Measurements from ENCODE around the gene CLHC1.
A peak's percentile ranks its signal among the peaks of the same experiment; 100 is the strongest.

CLHC1 gene

DNA sequence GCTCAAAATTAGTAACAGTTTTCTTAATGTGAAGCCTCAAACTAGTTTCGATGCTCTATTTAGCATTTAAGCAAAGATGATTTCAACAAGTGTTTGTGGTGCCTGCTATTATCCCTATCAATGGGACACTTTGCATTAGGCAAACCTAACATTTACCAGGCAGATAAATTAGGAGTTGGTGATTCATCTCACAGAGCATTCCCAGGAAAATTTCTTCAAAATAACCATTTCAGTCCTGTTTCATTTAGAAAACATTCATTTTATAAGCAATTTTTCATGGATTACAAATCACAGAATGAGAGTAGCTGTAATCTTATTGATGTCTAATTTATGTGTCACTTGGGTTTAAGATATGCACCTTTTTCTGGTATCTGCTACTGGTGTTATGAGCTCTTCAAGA, 62.7 kb downstream of the CLHC1 start:
- intact Hi-C loops (cut with micrococcal nuclease), result loop anchor here (2.0 to 5.0 kb wide), 3 partner anchors 37 to 121 kb away; no protein-coding TSS in a partner anchor
- H3K4me1 Mint-ChIP-seq (ENCODE audit: low read depth), result peaks cover 17% of the 10 kb centered on the region
- no peaks in the 10 kb centered on the region for H3K36me3 Mint-ChIP-seq (ENCODE audit: low read depth)
- H3K4me3 Mint-ChIP-seq, result no peak overlapping the region
- no peaks in the 10 kb centered on the region for H3K27me3 Mint-ChIP-seq
- no peaks in the 10 kb centered on the region for H3K9me3 Mint-ChIP-seq
- H3K27ac Mint-ChIP-seq, result no peak overlapping the region

DNA sequence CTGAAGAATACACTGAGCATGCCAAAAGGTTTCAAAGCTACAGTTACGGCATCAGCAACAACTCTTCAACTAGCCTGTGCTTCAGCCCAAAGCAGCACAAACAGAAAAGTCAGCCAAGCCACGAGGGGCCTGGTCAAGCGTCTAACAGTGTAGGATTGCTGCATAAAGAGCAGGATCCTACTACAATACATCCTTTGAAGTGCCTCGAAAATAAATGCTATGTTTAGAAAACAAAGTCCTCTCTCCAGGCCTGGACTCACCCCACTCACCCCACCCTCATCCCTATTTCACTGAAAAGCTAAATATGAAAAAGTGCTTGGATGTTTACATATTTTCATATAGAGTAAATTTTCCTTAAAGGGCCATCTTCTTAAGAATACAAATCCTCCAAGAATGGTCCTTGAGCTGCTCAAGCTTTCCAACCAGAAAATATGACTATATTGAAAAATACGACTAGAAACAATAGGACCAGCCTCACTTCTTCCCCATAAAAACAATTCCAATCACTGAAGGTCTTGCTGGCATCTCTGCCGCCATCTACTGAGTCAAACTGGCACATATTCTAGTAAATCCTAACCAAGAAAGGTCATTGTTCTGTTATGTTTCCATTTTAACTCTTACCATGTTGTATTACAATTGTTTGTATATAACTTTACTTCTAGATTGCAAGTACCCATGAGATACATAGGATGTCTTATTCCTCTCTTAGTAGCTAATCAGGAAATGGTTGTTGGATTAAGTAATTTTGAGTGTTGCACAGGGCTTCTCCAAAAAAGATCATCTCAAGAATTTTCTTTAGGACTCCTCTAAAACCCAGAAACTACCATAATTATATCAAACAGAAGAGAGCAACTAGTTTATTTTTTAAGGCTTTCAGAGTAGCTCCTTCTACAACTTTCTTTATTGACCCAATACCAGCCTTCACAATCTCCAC, 63.6 kb downstream of the CLHC1 start:
- Mint-ChIP-seq H3K27ac (no peak overlapping the region), H3K9me3 (no peaks in the 10 kb centered on the region), H3K36me3 (ENCODE audit: low read depth) (no peaks in the 10 kb centered on the region), H3K4me3 (no peak overlapping the region), H3K27me3 (no peaks in the 10 kb centered on the region), H3K4me1 (ENCODE audit: low read depth) (peaks cover 21% of the 10 kb centered on the region)
- intact Hi-C loops (cut with micrococcal nuclease), result loop anchor here (1.0 to 5.0 kb wide), 4 partner anchors 36 to 153 kb away; no protein-coding TSS in a partner anchor

GRCh38 chr2:55165626-55166025, 66.5 kb downstream of the CLHC1 start:
- no peaks in the 10 kb centered on the region for H3K9me3 Mint-ChIP-seq
- intact Hi-C loops (cut with micrococcal nuclease), result loop anchor here (5.0 kb wide), 2 partner anchors 33 to 103 kb away; no protein-coding TSS in a partner anchor
- peak overlapping the region; percentile 37 for H3K27ac Mint-ChIP-seq
- no peaks in the 10 kb centered on the region for H3K27me3 Mint-ChIP-seq
- no peaks in the 10 kb centered on the region for H3K36me3 Mint-ChIP-seq (ENCODE audit: low read depth)
- H3K4me3 Mint-ChIP-seq, result no peak overlapping the region
- peaks cover 49% of the 10 kb centered on the region for H3K4me1 Mint-ChIP-seq (ENCODE audit: low read depth)

DNA sequence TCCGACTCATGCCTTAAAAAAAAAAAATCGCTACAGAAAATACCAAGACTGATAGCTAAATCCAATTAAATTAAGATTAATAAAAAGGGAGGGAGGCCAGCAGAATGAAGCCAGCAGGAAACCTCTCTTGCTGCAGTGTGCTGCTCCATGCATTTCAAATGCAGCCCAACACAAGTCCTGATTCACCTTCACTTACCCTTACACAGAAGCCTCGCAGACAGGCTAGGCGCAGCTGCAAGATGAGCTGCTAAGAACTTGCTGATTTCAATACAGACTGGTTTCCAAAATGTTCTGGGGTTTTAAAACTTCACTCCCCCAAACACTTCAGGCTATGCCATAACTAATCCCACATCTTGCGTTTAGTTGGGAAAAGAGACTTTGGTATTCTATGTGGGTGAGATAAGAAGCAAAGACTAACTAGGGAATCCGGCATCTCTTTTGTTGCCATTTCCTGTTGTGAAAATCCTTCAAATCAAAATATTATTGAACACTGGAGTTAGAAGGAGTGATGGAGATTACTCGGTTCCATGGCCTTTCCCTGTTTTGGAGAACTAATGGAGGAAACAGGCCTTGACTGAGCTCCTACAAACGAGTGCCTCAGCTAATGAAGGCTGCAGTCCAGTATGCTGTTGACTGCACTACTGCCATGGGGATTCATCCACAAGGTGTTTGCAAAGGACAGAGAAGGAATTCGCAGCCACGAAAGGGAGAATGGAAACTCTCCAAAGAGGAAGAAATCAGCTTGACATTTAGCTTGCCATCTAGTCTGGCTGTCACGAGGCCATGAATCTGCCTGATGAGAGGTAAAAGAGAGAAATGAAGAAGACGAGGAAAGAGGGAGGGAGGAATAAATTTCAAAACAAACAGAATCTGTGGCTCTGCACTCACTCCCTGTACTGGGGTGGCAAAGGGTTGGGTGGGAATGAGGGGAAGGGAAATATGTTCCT, 67.3 kb downstream of the CLHC1 start:
- Mint-ChIP-seq H3K36me3 (ENCODE audit: low read depth) (no peaks in the 10 kb centered on the region), H3K27me3 (no peaks in the 10 kb centered on the region), H3K4me3 (no peak overlapping the region), H3K9me3 (no peaks in the 10 kb centered on the region), H3K27ac (peak overlapping the region; percentile 37), H3K4me1 (ENCODE audit: low read depth) (peaks cover 56% of the 10 kb centered on the region)
- intact Hi-C loops (cut with micrococcal nuclease), result loop anchor here (5.0 kb wide), 2 partner anchors 33 to 103 kb away; no protein-coding TSS in a partner anchor

- no peaks in the 10 kb centered on the region for H3K9me3 Mint-ChIP-seq
- H3K4me3 Mint-ChIP-seq, result no peak overlapping the region
- peaks cover 62% of the 10 kb centered on the region for H3K4me1 Mint-ChIP-seq (ENCODE audit: low read depth)
- intact Hi-C loops (cut with micrococcal nuclease), result no loop called here
- no peak overlapping the region for H3K27ac Mint-ChIP-seq
- no peaks in the 10 kb centered on the region for H3K27me3 Mint-ChIP-seq
- H3K36me3 Mint-ChIP-seq (ENCODE audit: low read depth), result no peaks in the 10 kb centered on the region
Measured at GRCh38 chr2:55163941-55164390, 68.1 kb downstream of the CLHC1 start.

- Mint-ChIP-seq H3K36me3 (ENCODE audit: low read depth) (no peaks in the 10 kb centered on the region), H3K27me3 (no peaks in the 10 kb centered on the region), H3K4me3 (no peak overlapping the region), H3K27ac (no peak overlapping the region), H3K4me1 (ENCODE audit: low read depth) (peaks cover 68% of the 10 kb centered on the region), H3K9me3 (no peaks in the 10 kb centered on the region)
- intact Hi-C loops (cut with micrococcal nuclease), result no loop called here
Measured at GRCh38 chr2:55163274-55163721, 68.8 kb downstream of the CLHC1 start.

DNA sequence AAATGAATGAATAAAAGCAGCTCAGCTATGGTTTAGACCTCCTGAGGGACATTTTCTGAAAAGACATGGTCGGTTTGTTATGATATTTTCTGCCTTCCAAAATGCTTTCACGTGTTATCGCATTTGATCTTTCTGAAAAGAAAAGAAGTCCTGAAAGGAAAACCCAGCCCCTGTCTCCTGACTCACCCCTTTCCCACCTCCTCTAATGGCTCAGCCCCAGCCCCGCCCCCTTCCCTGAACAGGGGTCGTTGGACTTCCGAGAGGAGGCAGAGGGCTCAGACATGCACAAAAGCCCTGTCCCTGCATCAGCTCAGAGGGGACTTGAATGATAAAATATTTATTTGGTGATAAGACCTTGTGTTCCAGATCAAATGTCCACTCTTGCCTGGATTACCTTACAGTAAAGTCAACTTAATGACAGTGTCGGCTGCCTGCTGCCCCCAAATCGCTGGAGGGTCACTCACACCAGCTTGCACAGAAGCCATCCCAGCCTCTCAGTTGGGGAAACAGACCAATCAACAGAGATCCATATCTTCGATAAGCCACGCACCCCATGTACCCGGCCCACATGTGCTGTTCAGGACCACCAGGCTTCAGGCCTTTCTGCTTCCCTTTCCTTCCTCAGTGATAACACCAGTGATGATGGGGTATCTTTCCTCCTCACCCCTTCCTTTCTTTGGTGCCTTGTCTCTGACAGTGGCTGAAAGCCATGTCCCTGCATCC, 69.6 kb downstream of the CLHC1 start:
- Mint-ChIP-seq H3K4me1 (ENCODE audit: low read depth) (peaks cover 77% of the 10 kb centered on the region), H3K4me3 (no peak overlapping the region), H3K9me3 (no peaks in the 10 kb centered on the region), H3K27me3 (no peaks in the 10 kb centered on the region), H3K36me3 (ENCODE audit: low read depth) (no peaks in the 10 kb centered on the region), H3K27ac (no peak overlapping the region)
- intact Hi-C loops (cut with micrococcal nuclease), result no loop called here

- Mint-ChIP-seq H3K4me1 (ENCODE audit: low read depth) (peaks cover 86% of the 10 kb centered on the region), H3K27me3 (no peaks in the 10 kb centered on the region), H3K36me3 (ENCODE audit: low read depth) (no peaks in the 10 kb centered on the region), H3K4me3 (peak overlapping the region; percentile 18), H3K9me3 (no peaks in the 10 kb centered on the region), H3K27ac (no peak overlapping the region)
- intact Hi-C loops (cut with micrococcal nuclease), result no loop called here
Measured at GRCh38 chr2:55161295-55162210, 70.5 kb downstream of the CLHC1 start.

DNA sequence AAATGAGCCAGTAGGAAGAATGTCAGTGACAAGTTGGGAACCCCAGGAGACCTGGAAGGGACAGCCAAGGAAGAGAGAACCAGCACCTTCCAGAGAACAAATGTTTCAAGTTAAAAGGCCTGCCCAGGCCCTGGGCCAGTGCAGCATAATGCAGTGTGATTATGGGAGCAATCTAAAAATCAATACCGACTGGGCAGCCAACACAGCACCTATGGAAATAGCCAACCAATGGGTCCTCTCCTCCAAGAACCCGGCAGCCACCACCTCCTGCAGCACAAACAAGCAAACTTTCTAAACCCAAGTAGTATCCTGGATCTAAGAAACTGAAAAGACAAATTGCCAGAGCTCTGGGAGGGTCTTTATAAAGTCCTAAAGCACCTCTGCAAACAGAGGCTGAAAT, 71.7 kb downstream of the CLHC1 start:
- H3K4me1 Mint-ChIP-seq (ENCODE audit: low read depth), result peaks cover 77% of the 10 kb centered on the region
- no peak overlapping the region for H3K4me3 Mint-ChIP-seq
- H3K36me3 Mint-ChIP-seq (ENCODE audit: low read depth), result no peaks in the 10 kb centered on the region
- H3K9me3 Mint-ChIP-seq, result no peaks in the 10 kb centered on the region
- intact Hi-C loops (cut with micrococcal nuclease), result no loop called here
- H3K27me3 Mint-ChIP-seq, result no peaks in the 10 kb centered on the region
- no peak overlapping the region for H3K27ac Mint-ChIP-seq

- Mint-ChIP-seq H3K4me3 (no peak overlapping the region), H3K9me3 (no peaks in the 10 kb centered on the region), H3K4me1 (ENCODE audit: low read depth) (peaks cover 75% of the 10 kb centered on the region), H3K27ac (no peak overlapping the region), H3K27me3 (no peaks in the 10 kb centered on the region), H3K36me3 (ENCODE audit: low read depth) (no peaks in the 10 kb centered on the region)
- intact Hi-C loops (cut with micrococcal nuclease), result no loop called here
Measured at GRCh38 chr2:55159752-55160151, 72.3 kb downstream of the CLHC1 start.

DNA sequence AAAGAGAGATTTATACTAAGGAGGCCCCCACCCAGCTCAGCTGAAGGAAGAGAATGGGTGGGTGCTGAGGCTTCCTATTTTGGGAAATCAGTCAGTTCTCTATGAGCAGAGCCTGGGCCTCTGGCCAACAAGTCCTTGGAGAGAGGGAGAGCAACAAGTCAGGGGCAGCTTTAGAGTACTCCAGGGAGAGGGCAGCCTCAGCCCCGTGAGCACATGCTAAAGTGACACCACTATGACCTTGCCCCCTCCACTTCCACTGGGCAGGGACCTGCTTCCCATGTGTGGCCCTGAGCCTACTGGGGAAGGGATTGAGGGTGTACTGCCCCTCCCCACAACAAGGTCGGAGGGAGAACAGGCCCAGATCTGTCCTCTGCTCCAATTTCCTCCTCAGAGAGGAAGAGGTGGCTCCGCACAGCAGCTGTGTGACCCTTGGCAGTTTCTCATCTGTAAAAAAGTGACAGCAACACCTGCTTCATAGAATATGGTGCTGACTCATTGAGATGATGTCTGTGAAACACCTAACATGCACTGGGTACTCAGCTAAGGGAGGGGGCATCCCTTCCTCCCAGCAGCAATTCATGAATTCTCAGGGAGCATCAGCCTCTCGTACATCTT, 72.9 kb downstream of the CLHC1 start:
- H3K27me3 Mint-ChIP-seq, result no peaks in the 10 kb centered on the region
- no peaks in the 10 kb centered on the region for H3K36me3 Mint-ChIP-seq (ENCODE audit: low read depth)
- peak overlapping the region; percentile 37 for H3K27ac Mint-ChIP-seq
- intact Hi-C loops (cut with micrococcal nuclease), result no loop called here
- no peak overlapping the region for H3K4me3 Mint-ChIP-seq
- H3K9me3 Mint-ChIP-seq, result no peaks in the 10 kb centered on the region
- H3K4me1 Mint-ChIP-seq (ENCODE audit: low read depth), result peaks cover 81% of the 10 kb centered on the region

DNA sequence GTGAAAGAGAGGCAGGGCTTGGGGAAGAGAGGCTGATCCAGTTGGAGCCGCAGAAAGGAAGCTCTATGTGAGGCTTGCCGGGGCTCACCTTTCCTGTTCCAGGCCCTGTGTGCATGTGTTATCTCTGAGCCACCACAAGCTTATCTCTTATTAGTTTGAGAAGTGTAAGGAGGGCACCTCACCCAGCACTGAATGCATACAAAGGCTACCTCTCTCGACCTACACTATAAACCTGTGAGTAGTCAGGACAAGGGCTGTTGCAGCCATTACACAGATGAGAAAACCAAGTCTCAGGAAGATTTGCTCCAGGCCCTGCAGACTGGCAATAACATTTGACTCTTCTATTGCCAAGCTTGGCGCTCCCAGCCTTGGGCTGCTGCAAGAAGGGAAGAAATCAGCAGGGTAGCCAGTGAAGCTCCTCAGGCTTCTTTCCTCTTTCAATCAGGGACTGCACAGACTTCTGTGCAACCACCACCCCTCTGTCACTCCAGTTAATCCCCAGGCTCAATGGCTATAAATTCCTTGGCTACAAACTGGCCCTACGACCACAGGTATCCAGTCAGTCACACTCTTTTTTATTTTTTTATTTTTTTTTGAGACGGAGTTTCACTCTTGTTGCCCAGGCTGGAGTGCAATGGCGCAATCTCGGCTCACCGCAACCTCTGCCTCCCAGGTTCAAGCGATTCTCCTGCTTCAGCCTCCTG, 73.8 kb downstream of the CLHC1 start:
- Mint-ChIP-seq H3K9me3 (no peaks in the 10 kb centered on the region), H3K27ac (peak overlapping the region; percentile 37), H3K27me3 (no peaks in the 10 kb centered on the region), H3K36me3 (ENCODE audit: low read depth) (no peaks in the 10 kb centered on the region), H3K4me1 (ENCODE audit: low read depth) (peaks cover 82% of the 10 kb centered on the region), H3K4me3 (no peak overlapping the region)
- intact Hi-C loops (cut with micrococcal nuclease), result no loop called here

Data from dendritic cell treated with granulocyte-macrophage colony-stimulating factor and Interleukin-4, amounts not matched to agents 40 ng/mL and 50 ng/mL, for 4 days (primary cell).